HG02642 (cell line): ENCODE data around the gene CDH11.

ENCODE experiments used
- ATAC-seq: cut with Tn5 transposase; IDR thresholded peaks from one replicate; pipeline ENCODE4 v1.9.1; 2021; ENCODE audit warnings: mild to moderate bottlenecking; ENCODE audit not compliant: unreplicated experiment, poor library complexity

CDH11 gene

GRCh38 chr16:64947651-64948050 is 174.2 kb downstream of the CDH11 start:
- ATAC-seq: no peak

DNA sequence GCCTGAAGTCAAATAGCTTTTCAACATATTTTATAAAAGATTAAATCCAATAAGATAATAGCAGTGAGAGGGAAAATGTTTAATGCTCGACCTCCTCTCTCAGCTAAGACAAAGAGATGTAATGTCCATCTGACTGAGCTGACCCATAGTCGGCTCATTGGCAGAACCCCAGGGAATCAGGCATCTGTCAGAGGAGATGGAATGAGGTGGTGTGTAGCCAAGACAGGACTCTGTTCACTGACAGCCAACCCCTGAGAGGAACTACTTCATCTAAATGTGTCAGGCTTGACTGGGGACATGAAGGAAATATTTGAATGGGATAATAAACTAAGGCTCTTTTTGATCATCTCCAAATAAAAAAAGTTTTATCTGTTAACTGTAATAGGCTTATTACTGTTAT is 188.0 kb downstream of the CDH11 start:
- no peak for ATAC-seq

DNA sequence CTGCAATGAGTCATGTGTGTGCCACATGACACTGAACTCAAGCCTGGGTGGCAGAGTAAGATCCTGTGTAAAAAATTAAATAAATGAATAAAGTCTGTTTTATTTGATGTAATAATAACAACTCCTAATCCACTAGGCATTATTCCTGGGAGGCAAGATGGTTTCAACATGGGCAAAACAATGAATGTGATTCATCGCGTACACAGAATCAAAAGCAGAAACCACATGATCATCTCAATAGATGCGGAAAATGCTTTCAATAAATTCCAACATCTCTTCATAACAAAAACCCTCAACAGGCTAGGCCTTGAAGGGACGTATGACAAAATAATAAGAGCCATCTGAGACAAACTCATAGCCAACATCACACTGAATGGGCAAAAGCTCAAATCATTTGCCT is 195.4 kb downstream of the CDH11 start:
- ATAC-seq: no peak

DNA sequence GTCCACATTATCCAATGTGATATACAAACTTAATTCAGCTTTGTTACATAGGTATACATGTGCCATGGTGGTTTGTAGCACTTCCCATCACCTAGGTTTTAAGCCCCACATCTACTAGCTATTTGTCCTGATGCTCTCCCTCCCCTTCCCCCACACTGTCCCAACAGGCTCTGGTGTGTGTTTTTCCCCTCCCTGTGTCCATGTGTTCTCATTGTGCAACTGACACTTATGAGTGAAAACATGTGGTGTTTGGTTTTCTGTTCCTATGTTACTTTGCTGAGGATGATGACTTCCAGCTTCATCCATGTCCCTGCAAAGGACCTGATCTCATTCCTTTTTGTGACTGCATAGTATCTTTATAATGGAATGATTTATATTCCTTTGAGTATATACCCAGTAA is 196.7 kb downstream of the CDH11 start:
- ATAC-seq: no peak

GRCh38 chr16:64924086-64924485 is 197.8 kb downstream of the CDH11 start:
- no peak for ATAC-seq

GRCh38 chr16:64919929-64920607 is 201.8 kb downstream of the CDH11 start:
- no peak for ATAC-seq

GRCh38 chr16:64919141-64919540 is 202.7 kb downstream of the CDH11 start:
- ATAC-seq: no peak

DNA sequence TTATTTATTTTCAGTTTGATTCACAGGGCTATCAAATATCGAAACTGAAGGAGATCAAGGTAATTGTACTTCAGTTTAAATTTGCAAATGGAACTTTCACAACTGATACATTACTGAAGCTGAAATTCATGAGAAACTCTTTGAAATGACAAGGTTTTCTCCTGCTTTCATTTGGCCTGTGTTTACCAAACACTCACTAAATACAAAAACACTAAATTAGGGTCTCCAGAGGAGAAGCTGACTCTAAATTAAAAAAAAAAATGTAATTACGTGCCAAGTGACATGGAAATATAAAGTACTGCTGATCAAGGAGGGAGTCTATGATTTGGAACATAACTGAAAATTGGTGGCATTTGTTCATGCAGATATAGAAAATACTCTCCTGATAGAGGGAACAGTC is 205.8 kb downstream of the CDH11 start:
- no peak for ATAC-seq

DNA sequence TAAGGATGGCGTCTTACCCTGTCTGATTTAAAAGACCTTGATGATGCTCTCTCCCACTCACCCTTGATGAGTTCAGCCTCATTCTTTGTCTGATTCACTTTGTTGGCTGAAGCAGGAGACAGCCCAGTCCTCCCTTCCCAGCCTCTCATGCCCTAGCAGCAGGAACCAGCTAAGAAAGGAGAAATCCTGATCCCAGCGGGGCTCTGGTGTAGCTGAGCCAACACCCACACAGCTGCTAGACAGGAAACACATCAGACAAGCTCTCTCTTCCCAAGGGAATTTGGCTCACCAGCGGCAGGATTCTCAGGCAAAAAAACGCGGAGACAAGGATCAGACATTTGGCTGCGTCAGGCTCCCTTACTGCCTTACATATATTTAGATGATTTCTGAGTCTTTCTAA is 211.5 kb downstream of the CDH11 start:
- ATAC-seq: no peak

DNA sequence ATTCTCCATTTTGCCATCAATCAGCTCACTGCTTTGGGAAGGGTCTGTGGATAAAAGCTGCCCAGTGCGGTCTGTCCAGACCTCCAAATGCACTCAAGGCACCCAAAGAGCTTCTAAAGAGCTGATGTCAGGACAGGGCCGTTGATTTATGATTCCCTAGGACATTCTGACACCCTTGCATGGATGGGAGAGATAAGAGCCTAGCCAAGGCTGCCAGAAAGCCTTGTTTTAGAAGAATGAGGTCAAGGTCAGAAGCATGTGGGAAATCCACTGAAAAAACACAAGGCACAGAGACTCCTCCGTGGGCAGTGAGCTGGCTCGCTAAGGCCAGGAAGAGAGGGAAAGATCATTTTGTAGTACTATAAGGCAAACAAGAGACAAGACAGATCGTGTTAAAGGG is 214.0 kb downstream of the CDH11 start:
- ATAC-seq: no peak

DNA sequence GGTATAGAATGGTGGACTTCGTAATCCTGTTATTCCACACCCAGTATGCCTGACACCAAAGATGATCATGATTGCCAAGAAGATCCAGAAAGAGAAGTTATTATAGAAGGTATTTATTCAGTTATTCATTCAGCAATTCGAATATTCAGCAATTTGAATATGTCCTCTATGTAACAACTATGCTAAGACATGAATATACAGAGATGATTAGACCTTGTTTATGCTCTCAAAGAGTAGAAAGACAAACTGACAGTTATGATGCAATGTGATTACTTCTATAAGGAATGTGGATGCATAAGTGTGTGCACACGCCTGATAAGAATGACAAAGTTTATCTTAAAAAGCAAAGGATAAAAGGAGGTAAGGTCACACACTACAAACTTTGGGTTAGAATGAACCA is 218.1 kb downstream of the CDH11 start:
- no peak for ATAC-seq

DNA sequence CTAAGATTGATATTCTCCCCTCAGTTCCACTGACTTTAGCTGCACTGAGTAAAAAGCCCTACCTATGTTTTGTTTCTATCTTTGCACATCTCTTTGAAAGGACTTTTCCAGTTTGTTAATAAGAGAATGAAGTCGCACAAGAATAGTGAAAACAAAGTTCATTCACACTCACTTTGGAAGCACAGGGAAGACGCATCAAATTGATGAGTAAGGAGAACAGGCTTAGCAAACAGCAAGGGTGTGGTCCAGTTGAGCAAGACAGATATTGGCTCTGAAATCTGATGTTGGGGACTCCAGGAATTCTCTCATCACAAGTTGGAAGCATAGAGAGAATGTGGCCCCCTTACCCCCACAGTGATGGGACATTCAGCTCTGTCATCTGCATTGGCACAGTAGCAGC is 221.3 kb downstream of the CDH11 start:
- ATAC-seq: no peak

GRCh38 chr16:64900019-64900418 is 221.8 kb downstream of the CDH11 start:
- ATAC-seq: no peak

DNA sequence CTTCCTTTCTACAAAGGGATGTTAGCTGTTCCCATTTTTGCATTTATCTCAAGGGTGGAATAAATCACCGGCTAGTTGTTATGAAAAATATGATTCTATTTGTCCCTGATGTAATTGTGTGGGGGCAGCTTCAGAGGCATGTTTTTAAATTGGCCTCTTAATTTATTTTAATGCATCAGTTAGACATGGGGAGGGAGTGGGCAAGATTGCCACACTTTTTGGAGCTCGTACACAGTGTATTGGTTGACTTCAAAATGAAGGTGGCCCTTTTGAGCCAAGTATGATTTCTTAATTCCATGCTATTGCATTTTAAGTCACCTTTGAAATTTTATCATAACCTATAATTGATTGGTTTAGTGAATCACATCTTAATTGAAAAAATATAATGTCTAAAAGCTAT is 223.7 kb downstream of the CDH11 start:
- ATAC-seq: no peak
